ENCODE results near the gene ALAS1. TPM values are rescaled to one million over a fixed set of nuclear protein-coding genes. Genes with fewer than 3 reads are reported as not detected.
A peak's percentile ranks its signal among the peaks of the same experiment; 100 is the strongest.

ALAS1 gene
- total RNA-seq, 2 donors from 2014 or later: 13.5 to 63.6 TPM

- H3K4me1 ChIP-seq: peaks cover 24% of the 10 kb centered on the region
- H3K4me3 ChIP-seq: no peak overlapping the region
- H3K36me3 ChIP-seq (replicated peaks in 1 of 2; ENCODE audit: insufficient read depth in 1 of 2, low read depth in 2 of 2): peaks cover 0 to 17% of the 10 kb centered on the region in 2 donors
- WGBS, 2 donors: 70 to 90% methylated on average over 4 of the region's 4 CpGs
- TF ChIP-seq CTCF (IDR thresholded peaks at IDR 0.05) (no peak), POLR2A (IDR thresholded peaks at IDR 0.05) (no peak)
- H3K27ac ChIP-seq: peak overlapping the region in 1 of 4 donors; percentile 26
- no peaks in the 10 kb centered on the region for H3K27me3 ChIP-seq
- ATAC-seq (no peak), DNase-seq (no peak)
- intact Hi-C loops (cut with DNase I): no loop called here
- H3K9me3 ChIP-seq: no peaks in the 10 kb centered on the region
Measured at GRCh38 chr3:52202384-52203077, 4.6 kb downstream of the ALAS1 start.

- ATAC-seq (no peak), DNase-seq (no peak)
- Histone ChIP-seq H3K4me3 (no peak overlapping the region), H3K36me3 (replicated peaks in 1 of 2; ENCODE audit: insufficient read depth in 1 of 2, low read depth in 2 of 2) (peaks cover 0 to 26% of the 10 kb centered on the region in 2 donors), H3K4me1 (peaks cover 18% of the 10 kb centered on the region), H3K9me3 (no peaks in the 10 kb centered on the region), H3K27ac (no peak overlapping the region), H3K27me3 (no peaks in the 10 kb centered on the region)
- 75 to 96% methylated on average over 1 of the region's 1 CpG for WGBS, 2 donors
- TF ChIP-seq POLR2A (IDR thresholded peaks at IDR 0.05) (no peak), CTCF (IDR thresholded peaks at IDR 0.05) (no peak)
- intact Hi-C loops (cut with DNase I): no loop called here
Measured at GRCh38 chr3:52203701-52204100, 5.7 kb downstream of the ALAS1 start.

GRCh38 chr3:52204337-52205073 is 6.5 kb downstream of the ALAS1 start:
- TF ChIP-seq POLR2A (IDR thresholded peaks at IDR 0.05): no peak
- no peak for TF ChIP-seq CTCF (IDR thresholded peaks at IDR 0.05)
- intact Hi-C loops (cut with DNase I): no loop called here
- peak overlapping the region in 2 of 4 donors; percentile 9 to 18 for H3K27ac ChIP-seq
- peaks cover 10% of the 10 kb centered on the region for H3K4me1 ChIP-seq
- H3K36me3 ChIP-seq (replicated peaks in 1 of 2; ENCODE audit: insufficient read depth in 1 of 2, low read depth in 2 of 2): peaks cover 0 to 30% of the 10 kb centered on the region in 2 donors
- 66 to 70% methylated on average over 10 of the region's 10 CpGs for WGBS, 2 donors
- no peak overlapping the region for H3K4me3 ChIP-seq
- DNase-seq (peak; percentile 55 to 83 (median 72)), ATAC-seq (peak; percentile 69)
- H3K9me3 ChIP-seq: no peaks in the 10 kb centered on the region
- no peaks in the 10 kb centered on the region for H3K27me3 ChIP-seq

GRCh38 chr3:52205727-52206372 is 7.9 kb downstream of the ALAS1 start:
- H3K27ac ChIP-seq: no peak overlapping the region

More at GRCh38 chr3:52205727-52206372, 7.9 kb downstream of the ALAS1 start:
- Histone ChIP-seq H3K9me3 (no peaks in the 10 kb centered on the region), H3K27me3 (no peaks in the 10 kb centered on the region), H3K4me3 (no peak overlapping the region), H3K36me3 (replicated peaks in 1 of 2; ENCODE audit: insufficient read depth in 1 of 2, low read depth in 2 of 2) (peaks cover 0 to 34% of the 10 kb centered on the region in 2 donors), H3K4me1 (peaks cover 10% of the 10 kb centered on the region)
- ATAC-seq: no peak
- intact Hi-C loops (cut with DNase I): no loop called here
- TF ChIP-seq CTCF (IDR thresholded peaks at IDR 0.05) (no peak), POLR2A (IDR thresholded peaks at IDR 0.05) (no peak)
- DNase-seq: no peak
- WGBS, 2 donors: 76 to 85% methylated on average over 6 of the region's 6 CpGs

Data from body of pancreas (tissue), 4 donors.